ENCODE measurements around the gene GRM8.
"Not testable (repeated sequence)": the region's sequence is repeated elsewhere in the genome, so short reads cannot be mapped to it uniquely, and the experiment has no call there.

GRM8 gene

DNA sequence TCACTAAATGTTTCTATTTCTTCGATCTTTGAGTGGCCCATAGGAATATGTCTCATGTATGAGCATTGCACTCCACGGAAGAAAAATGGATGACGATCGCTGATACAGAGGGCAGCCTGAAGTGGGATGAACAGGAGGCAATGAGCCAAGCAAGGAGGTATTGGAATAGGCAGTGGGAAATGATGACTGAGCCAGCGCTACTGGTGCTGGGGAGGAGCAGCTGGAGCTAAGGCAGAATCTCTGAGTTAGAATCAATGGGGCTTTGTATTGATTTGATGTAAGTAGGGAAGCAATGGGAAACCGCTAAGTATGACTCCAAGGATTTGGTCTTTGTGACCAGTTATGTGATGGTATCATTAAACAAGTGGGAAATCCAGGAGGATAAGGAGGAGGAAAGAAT is 345.1 kb downstream of the GRM8 start:
- DNase-seq: not testable (repeated sequence)

DNA sequence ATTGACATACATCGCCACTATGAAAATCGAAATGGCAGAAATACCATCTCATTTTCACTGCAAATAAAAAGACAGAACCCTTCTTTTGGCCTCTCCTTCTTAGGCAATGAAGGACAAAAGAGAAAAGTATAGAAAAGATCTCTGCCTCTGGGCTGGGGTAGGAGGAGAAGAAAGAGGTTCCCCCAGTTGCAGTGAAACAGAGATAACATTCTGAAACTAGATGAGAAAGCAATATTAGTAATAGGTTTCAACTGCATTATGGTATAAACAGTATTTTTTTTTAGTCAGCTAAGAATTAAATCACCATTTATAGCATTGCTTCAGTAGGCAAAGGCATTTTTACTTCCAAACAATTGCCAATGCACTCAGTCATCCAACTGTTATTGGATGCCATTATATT is 347.5 kb downstream of the GRM8 start:
- DNase-seq: not testable (repeated sequence)

DNA sequence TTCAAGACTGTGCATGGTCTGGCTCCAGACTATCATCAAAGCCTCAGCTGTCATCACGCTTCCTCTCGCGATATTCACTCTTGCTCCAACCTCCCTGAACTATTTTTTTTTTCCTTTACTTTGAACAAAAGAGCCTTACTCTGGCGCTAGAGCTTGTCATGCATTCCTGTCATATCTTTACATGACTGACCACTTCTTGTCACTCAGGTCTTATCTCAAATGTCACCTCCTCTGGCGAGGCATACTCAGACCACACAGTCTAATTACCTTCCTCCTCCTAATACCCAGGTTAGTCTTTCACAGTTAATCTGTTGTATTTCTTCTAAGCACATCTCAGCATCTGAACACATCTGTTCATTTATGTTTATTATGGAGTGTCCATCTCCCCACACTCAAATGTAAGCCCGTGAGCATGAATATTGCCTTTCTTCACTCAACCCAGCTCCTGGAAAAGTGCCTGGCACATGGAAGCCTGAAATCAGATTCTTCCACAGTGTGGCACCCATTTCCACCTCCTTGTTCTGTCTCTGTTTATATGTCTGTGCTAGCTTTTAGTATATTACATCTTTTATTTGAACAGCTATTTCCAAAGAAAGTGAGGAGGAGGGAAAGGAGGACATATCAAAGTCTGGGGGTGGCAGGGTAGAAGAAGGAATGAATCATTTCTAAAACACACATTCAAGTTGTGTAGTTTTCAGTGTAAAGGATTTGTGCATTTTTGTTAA is 351.5 kb downstream of the GRM8 start:
- not testable (repeated sequence) for DNase-seq

DNA sequence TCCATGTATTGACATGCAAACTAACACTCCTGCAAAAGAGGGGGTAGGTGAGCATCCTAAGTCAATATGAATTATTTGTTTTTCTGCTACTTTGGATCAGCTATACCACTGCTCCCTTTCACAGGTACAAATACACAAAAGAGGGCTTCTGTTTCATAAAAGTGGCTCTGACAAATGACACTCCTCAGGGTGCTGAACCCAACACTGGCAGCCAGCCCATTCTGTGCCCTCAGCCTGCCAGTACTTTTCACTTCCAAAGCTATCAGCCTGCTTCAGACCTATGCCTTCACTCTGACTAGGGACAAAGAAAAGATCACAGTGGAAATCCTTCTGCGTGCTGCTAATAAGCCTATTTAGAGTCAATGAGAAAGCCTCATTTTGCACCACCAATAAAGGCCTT is 364.8 kb downstream of the GRM8 start:
- peak; percentile 83 for DNase-seq

DNA sequence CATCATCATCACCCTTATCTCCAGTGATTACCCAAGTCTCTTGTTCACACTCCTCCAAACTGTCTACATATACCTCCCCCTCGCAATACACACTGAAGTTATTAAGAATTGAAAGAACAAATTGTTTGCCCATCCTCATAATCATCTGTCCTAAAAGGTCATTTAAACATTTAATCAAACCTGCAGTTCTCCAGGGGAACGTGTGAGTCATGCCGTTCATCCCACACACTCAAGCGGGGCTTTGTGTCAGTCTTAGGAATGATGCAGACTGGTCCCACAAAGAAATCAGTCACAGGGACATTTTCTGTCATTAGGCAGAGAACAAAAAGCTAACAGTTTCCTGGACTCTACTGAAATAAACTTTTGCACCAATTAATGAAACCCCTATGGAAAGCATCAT is 365.2 kb downstream of the GRM8 start:
- DNase-seq: not testable (repeated sequence)

DNA sequence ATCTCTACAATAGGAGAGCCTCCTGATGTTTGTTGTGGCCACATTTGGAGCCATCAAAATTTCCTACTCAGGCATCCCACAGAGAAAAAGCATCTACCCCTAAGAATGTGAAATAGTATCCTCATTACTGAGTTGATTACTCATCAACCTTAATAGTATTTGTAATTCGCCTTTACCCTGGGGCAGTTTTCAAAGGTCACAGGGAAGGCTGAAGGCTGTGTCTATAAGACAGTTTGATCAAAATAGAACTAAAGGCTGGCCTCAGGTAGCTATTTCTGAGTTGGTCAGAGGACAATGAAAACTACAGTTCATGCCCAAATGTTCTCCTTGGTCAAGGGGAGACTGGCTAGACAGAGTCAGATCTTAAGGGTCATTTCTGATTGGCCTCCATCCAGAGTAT is 370.0 kb downstream of the GRM8 start:
- not testable (repeated sequence) for DNase-seq

DNA sequence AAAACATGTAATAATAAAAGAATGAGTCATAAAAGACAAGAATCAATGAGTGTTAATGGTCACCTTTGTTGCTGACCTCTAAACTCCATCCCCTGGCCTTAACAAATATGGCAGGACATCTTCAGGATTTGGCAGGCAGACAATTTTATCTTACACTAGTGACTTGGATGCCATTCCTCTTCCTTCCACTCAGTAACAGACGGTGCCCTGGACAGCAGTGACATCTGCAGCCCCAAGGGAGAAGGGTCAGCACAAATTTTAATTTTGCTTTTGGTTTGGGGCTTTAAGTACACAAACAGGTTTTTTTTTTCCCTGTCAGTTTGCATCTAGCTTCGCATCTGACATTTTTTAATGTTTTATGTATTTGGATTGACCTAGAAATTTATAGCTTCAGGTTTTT is 370.8 kb downstream of the GRM8 start:
- DNase-seq: not testable (repeated sequence)

DNA sequence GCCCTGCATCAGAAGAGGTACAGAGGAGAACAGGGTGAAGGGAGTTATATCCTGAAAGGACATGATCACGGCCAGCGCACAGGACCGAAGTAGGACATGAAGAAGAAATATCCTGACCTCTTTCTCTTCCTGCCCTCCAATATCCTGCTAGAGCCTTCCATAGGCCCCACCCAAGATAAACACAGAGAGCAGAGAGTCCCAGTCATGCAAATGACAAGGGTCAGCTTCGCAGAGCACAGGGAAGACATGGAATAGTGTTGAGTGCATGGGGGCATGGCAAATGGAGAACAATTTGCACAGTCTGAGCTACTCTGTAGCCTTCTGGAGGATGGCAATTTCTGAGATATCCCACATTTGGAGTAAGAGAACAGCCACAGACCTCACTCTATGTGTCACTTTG is 371.4 kb downstream of the GRM8 start:
- DNase-seq: no peak

DNA sequence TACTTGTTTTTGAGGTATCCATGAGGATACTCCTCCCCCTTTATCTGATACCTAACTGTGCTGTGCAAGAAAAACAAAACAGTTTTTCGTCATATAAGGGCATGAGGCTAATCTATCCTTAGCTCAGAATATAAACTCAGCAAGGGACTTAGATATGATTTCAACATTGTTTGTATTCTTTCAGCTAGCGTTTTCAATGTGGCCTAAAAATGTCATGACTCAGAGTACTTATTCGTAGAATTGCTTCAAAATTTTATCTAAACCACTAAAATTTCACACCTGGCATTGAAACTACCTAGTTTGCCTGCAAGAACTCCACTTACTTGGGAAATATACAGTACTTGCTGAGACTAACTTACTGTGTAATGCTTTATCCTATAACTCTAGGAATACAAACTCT is 376.2 kb downstream of the GRM8 start:
- not testable (repeated sequence) for DNase-seq

DNA sequence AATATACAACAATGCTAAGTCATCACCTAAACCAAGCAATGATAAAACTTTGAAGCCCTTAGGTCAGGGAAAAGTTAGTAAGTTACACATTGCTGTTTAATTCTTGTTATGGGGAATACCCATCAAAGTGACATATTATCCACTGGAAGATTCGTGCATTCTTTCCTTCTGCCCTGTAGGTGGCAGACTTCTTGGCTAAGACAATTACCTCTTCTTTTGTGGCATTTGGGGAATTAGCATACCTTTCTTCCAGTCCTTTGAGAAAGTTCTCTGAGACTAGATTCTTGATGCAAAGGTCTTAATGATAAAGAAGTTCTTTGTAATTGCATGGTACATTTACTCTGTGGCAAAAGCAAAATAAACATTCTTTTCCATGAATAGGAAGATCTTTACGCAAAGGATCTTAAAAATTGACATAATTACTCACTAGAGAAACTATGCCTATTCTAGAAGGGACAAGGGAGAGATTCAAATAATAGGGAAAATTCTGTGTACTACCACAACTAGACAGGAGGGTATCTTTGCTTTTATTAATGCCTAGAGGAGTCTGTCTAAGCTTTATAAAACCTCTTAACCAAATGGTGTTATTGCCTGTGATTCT is 395.9 kb downstream of the GRM8 start:
- DNase-seq: no peak

DNA sequence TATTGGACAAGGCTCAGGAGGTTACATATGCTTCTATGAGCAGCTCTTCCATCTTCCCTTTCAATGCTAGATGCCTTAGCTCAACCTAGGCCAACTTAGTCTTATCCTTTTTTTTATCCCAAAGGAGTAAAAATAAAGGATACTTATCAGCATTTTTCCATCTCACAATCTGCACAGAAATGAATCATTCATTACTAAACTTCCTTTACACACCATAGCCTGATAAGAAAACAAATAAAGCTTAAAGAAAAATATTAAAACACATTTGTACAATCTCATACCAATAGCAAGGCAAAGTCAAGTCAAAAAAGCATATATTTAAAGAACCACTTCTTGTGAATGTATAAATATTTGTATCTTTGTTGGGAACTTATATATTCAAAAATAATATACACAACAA is 407.4 kb downstream of the GRM8 start:
- DNase-seq: no peak

DNA sequence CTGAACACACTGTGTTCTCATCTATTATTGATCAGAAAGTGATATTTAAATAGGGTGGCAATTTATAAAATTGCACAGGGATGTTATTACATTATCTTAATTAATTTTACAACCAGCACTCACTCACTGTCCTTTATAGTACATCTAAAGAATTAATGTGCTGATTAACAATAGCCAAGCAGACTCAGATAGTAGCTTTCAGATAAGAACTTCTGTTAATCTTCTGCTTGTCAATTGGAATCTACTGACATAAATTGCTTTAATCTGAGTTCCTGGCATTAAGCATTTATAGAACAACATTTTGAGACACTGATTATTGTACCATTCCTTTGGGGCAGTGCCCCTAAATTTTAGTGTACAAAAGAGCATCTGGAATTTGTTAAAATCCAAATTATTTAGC is 408.9 kb downstream of the GRM8 start:
- no peak for DNase-seq

DNA sequence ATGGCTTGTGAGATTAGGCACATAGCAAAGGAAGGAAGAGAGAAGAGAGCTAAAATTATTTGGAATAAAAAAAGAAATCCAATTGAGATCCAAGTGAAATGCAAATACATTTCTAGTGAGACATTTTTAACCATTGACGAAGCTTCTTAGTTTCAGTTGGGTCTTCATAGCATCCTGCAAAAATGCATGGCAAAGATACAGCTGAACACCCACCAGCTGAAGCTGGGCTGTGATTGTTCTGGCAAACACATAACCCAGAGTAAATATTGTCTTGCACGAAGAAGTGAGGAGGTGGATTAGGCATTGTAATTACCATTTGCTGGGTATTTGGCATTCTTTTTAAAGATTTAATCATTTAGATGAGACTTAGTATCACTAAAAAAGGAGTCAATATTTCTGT is 409.4 kb downstream of the GRM8 start:
- DNase-seq: no peak

DNA sequence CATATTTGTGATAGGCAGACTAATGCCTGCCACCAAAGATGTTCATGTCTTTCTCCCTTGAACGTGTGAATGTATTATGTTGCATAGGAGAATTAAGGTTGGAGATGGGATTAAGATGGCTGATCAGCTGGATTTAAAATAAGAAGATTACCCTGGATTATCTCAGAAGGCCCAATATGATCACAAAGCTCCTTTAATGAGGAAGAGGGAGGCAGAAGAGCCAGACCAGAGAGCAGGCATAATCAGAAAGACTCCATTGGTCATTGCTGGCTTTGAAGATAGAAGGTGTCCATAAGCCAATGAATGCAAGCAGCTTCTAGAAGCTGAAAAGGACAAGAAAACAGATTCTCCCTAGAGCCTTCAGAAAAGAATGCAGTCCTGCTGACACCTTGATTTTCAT is 410.3 kb downstream of the GRM8 start:
- no peak for DNase-seq

DNA sequence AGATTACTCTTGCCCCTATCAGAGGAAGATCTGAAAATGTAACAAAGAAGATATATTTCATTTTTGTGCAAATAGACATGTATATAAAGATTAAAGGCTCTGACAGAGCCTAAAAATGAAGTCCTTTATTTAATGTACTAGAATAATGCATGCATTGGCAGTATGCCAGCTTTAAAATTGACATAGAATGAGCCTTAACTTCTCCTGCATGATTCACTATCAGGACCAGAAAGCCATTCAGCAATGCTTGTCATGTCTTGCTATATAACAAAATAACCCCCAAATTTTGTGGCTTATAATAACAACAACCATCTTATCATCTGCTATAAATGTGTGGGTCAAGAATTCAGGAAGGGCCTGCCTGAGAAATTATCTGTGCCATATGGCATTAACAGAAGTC is 411.9 kb downstream of the GRM8 start:
- DNase-seq: no peak

DNA sequence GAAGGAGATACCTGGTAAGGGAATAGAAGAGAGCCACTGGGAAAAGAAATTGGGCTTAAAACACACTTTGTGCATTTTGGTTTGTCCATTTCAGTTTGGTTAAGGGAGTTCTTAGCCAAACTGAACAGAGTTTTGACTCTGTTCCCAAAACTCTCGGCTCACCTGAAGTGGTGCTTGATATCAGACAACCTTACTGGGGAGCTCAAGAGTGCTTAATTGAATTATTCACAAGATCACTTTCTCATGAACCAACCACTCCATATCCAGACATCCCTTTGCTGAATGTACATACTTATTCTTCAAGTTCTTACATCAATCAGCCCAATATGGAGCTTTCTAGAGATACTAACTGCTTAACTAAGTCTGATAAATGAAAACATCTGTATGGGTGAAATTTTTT is 413.1 kb downstream of the GRM8 start:
- DNase-seq: no peak

DNA sequence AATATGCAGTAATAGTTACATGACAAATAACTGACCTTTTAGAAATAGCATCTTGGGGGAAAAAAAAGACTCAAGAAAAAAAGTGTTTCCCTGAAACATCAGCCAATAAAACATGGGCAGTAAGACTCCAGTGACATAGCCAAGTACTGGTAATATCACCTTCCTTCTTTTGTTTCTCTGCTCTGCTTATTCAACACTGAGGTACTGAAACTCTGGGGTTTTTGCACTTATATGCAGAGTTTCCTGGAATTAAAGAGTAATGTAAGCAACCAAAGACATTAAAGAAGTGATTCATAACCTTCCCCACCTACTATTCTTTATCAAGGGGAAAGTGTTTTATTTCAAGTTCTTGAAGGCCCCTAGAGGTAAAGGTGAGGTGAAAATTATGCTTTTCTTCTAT is 414.5 kb downstream of the GRM8 start:
- no peak for DNase-seq

DNA sequence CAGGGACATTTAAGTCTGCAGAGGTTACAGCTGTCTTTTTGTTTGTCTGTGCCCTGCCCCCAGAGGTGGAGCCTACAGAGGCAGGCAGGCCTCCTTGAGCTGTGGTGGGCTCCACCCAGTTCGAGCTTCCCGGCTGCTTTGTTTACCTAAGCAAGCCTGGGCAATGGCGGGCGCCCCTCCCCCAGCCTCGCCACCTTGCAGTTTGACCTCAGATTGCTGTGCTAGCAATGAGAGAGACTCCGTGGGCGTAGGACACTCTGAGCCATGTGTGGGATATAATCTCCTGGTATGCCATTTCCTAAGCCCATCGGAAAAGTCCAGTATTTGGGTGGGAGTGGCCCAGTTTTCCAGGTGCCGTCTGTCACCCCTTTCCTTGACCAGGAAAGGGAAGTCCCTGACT is 421.5 kb downstream of the GRM8 start:
- not testable (repeated sequence) for DNase-seq

DNA sequence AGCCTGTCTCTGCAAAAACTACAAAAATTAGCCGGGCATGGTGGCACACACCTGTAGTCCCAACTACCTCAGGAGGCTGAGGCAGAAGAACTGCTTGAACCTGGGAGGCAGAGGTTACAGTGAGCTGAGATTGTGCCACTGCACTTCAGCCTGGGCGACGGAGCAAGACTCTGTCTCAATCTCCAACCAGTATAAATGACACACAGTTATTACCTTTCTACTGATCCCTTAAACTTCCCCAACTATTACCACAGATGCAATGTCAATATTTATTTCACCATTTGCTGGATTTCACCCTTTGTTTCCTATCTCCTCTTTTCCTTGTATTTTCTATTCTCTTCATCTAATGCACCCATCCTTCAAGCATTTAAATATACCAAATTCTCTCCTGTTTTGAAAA is 431.8 kb downstream of the GRM8 start:
- no peak for DNase-seq

DNA sequence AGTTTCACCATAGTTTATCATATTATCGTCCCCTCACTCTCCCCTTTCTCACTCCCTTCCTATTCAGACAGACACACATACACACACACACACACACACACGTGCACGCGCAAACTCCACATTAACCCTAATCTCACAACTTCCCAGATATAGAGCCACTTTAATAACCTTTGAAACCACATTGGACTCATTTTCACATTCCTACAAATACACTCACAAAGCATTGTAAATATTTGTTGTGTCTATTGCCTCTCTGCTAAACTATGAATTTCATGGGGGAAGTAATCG is 433.6 kb downstream of the GRM8 start:
- no peak for DNase-seq

DNA sequence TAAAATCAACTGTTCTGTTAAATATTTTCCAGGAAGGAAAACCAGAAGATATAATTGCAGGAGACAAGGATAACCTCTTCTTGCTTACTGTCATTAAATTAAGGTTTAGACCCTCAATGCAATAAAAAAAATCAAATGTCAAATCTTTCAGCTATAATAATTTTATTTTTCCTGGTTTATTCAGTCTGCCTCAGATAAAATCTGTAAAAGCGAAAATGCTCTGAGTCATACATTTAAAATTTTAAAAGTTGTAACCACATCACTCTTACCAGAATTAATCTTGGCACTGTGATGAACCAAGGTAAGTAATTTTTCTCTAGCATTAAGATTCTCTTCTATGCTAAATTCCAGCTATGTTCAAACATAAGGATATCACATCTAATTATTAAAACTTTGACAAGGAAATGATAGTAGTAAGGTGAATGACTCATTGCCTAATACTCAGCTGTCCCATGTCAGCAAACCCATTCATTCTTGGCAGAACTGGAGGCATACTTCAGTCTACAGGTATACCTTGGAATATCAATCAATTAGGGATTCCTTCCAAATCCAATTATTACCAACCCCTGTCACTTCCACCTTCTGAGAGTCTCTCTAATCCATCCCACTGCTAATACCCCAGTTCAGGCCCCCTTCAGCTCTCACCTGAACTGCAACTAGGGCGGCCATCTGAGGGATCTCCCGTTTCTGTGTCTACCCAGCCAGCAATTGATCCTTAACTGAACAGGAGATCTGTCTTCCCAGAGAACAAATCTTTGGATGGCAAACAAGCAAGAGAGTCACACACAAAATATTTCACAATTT is 434.1 kb downstream of the GRM8 start:
- no peak for DNase-seq

DNA sequence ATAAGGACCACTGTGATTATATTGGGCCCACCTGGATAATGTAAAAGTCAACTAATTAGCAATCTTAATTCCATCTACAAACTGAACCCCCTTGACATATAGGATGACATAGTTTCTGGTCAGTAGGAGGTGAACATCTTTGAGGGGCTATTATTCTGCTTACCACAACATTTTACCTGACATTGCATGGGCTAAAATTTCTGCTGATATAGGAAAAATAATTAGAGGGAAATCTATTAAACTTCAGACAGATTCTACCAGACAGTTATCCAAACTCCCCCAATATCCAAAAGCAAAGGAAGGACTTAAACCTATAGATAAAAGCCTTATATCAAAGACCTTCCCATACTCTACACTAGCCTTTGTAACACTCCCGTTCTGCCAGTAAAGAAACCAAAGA is 443.6 kb downstream of the GRM8 start:
- DNase-seq: no peak

DNA sequence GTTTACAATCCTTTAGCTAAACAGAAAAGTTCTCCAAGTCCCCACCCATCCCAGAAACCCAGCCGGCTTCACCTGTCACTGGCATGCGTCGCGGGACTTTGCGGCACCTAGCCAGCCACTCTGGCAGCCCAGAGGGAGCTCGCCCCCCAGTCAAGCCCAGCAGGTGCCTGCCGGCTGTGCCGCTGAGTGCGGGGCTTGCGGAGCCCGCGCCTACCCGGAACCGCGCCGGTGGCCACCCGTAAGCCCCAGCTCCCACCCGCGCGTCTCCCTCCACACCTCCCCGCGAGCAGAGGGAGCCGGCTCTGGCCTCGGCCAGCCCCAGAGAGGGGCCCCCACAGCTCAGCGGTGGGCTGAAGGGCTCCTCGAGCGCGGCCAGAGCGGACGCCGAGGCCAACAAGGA is 446.1 kb downstream of the GRM8 start:
- no peak for DNase-seq

DNA sequence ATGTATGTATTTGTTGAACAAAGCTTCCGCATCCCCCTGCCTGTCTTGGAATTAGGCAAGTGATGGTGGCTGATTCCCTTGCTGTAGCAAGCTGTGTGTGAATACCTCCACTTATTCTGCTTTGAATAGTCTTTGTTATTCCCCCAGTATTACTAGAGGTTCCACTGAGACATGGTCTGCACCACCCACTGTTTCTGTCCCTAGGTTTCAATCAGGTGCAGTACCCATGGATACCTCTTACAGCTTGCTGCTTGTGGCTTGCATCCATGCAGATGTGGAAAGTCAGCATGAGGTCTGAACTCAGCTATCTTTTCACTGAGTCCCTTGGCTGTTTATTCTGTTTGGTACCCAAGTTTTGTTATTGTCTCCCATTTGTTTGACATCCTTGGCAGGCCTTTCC is 447.4 kb downstream of the GRM8 start:
- DNase-seq: no peak

DNA sequence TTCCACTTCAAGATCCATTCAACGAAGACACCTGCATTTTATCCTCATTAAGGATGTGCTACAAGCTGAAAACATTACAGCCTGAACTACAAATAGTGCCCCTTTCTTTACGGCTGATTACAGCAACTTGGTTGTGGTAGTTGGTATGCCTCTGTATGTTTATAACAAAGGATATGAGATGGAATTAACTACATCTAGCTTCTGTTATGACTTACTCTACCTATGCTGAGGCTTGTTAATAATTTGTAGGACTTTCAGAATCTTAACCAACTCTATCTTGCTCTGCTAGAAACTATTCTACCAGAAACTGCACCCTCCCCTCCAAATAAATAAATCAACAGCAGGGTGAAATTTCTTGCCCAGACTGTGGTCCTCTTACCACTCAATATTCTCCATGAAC is 448.1 kb downstream of the GRM8 start:
- no peak for DNase-seq
